ENCODE results near the gene SOX8. TPM values are rescaled to one million over a fixed set of nuclear protein-coding genes. Genes with fewer than 3 reads are reported as not detected.
"Not testable (repeated sequence)": the region's sequence is repeated elsewhere in the genome, so short reads cannot be mapped to it uniquely, and the experiment has no call there.

Gene SOX8
- total RNA-seq, 1 donor from 2014 or later = 0.75 TPM

DNA sequence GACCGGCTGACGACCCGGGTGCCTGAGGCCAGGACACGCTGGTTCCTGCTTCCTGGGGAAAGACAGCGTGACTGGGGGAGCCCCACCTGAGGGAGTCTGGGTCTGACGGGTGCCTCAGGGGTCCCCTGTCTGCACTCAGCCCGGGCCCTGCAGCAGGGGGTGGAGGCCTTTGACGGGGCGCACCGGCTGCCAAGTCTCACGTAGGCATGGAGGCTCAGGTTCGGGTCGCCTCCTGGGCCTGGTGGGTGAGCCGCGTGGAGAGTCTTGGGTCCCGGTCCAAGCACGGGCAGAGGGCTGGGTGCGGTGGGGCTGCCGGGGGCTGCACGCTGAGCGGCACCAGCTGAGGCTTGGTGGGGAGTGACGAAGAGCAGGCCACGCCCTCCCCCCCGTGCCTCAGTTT is 40.9 kb downstream of the SOX8 start:
- H3K4me1 ChIP-seq = peaks cover 23% of the 10 kb centered on the region
- no peaks in the 10 kb centered on the region for H3K9me3 Mint-ChIP-seq
- no peaks in the 10 kb centered on the region for H3K36me3 Mint-ChIP-seq
- no peak overlapping the region for H3K27ac Mint-ChIP-seq
- no peak for TF ChIP-seq EZH2 (IDR thresholded peaks at IDR 0.05)
- TF ChIP-seq EZH2phosphoT487 (IDR thresholded peaks at IDR 0.05) = no peak
- no peak for TF ChIP-seq CTCF (IDR thresholded peaks at IDR 0.05)
- no peak overlapping the region for H2AFZ ChIP-seq (replicated peaks)
- H3K4me2 ChIP-seq = no peak overlapping the region
- no peak overlapping the region for H3K4me3 Mint-ChIP-seq
- peaks cover 39% of the 10 kb centered on the region for H3K4me1 Mint-ChIP-seq
- no peaks in the 10 kb centered on the region for H3K27me3 ChIP-seq
- peaks cover 20% of the 10 kb centered on the region for H4K20me1 ChIP-seq (ENCODE audit: low read depth)
- DNase-seq (ENCODE audit: low spot score) = no peak
- H3K36me3 ChIP-seq = no peaks in the 10 kb centered on the region
- H3K27me3 Mint-ChIP-seq (ENCODE audit: insufficient read depth, low read depth) = peaks cover 18% of the 10 kb centered on the region
- no peak overlapping the region for H3K4me3 ChIP-seq
- no peaks in the 10 kb centered on the region for H3K9me3 ChIP-seq (ENCODE audit: low read depth)
- no peaks in the 10 kb centered on the region for H3K79me2 ChIP-seq (ENCODE audit: low read depth)
- H3K27ac ChIP-seq = no peak overlapping the region
- no peak overlapping the region for H3K9ac ChIP-seq
- H3F3A ChIP-seq (ENCODE audit: low read depth) = peaks cover 22% of the 10 kb centered on the region

- peaks cover 17% of the 10 kb centered on the region for H3K4me1 ChIP-seq
These were observed 42.6 kb downstream of the SOX8 start for GRCh38 chr16:1024138-1024537.

GRCh38 chr16:1025183-1025809 is 43.7 kb downstream of the SOX8 start:
- H3F3A ChIP-seq (ENCODE audit: low read depth); H4K20me1 ChIP-seq (ENCODE audit: low read depth); H3K4me3 ChIP-seq; H3K27ac ChIP-seq; H3K9ac ChIP-seq; H3K27me3 ChIP-seq; H2AFZ ChIP-seq (replicated peaks); H3K4me2 ChIP-seq; H3K9me3 ChIP-seq (ENCODE audit: low read depth); H3K36me3 ChIP-seq; H3K79me2 ChIP-seq (ENCODE audit: low read depth); H3K9me3 Mint-ChIP-seq; DNase-seq (ENCODE audit: low spot score); H3K27ac Mint-ChIP-seq; H3K4me3 Mint-ChIP-seq; H3K36me3 Mint-ChIP-seq; H3K4me1 ChIP-seq: not testable (repeated sequence)
- peaks cover 10% of the 10 kb centered on the region for H3K27me3 Mint-ChIP-seq (ENCODE audit: insufficient read depth, low read depth)
- peaks cover 36% of the 10 kb centered on the region for H3K4me1 Mint-ChIP-seq

More at GRCh38 chr16:1024138-1024537, 42.6 kb downstream of the SOX8 start:
- TF ChIP-seq EZH2 (IDR thresholded peaks at IDR 0.05) (no peak), EZH2phosphoT487 (IDR thresholded peaks at IDR 0.05) (no peak), CTCF (IDR thresholded peaks at IDR 0.05) (no peak)
- H3K36me3 Mint-ChIP-seq = no peaks in the 10 kb centered on the region
- no peak overlapping the region for H3K27ac Mint-ChIP-seq
- no peaks in the 10 kb centered on the region for H3K27me3 ChIP-seq
- no peaks in the 10 kb centered on the region for H3K36me3 ChIP-seq
- H3K79me2 ChIP-seq (ENCODE audit: low read depth) = no peaks in the 10 kb centered on the region
- no peak overlapping the region for H3K27ac ChIP-seq
- no peak overlapping the region for H3K9ac ChIP-seq
- peaks cover 11% of the 10 kb centered on the region for H3F3A ChIP-seq (ENCODE audit: low read depth)
- H3K4me3 ChIP-seq = no peak overlapping the region
- H2AFZ ChIP-seq (replicated peaks) = no peak overlapping the region
- H4K20me1 ChIP-seq (ENCODE audit: low read depth) = peaks cover 10% of the 10 kb centered on the region
- peaks cover 10% of the 10 kb centered on the region for H3K27me3 Mint-ChIP-seq (ENCODE audit: insufficient read depth, low read depth)
- no peaks in the 10 kb centered on the region for H3K9me3 Mint-ChIP-seq
- no peak for DNase-seq (ENCODE audit: low spot score)
- no peak overlapping the region for H3K4me3 Mint-ChIP-seq
- H3K9me3 ChIP-seq (ENCODE audit: low read depth) = no peaks in the 10 kb centered on the region
- peaks cover 37% of the 10 kb centered on the region for H3K4me1 Mint-ChIP-seq
- H3K4me2 ChIP-seq = no peak overlapping the region

- no peak overlapping the region for H3K9ac ChIP-seq
These were observed 44.6 kb downstream of the SOX8 start for GRCh38 chr16:1026057-1026783.

More at GRCh38 chr16:1026057-1026783, 44.6 kb downstream of the SOX8 start:
- Mint-ChIP-seq H3K36me3 (no peaks in the 10 kb centered on the region), H3K27ac (peak overlapping the region; percentile 39), H3K27me3 (ENCODE audit: insufficient read depth, low read depth) (peaks cover 8% of the 10 kb centered on the region), H3K9me3 (no peaks in the 10 kb centered on the region), H3K4me3 (peak overlapping the region; percentile 64), H3K4me1 (peaks cover 33% of the 10 kb centered on the region)
- Histone ChIP-seq H4K20me1 (ENCODE audit: low read depth) (no peaks in the 10 kb centered on the region), H2AFZ (replicated peaks) (no peak overlapping the region), H3K27me3 (no peaks in the 10 kb centered on the region), H3K4me3 (no peak overlapping the region), H3F3A (ENCODE audit: low read depth) (no peaks in the 10 kb centered on the region), H3K27ac (no peak overlapping the region), H3K36me3 (no peaks in the 10 kb centered on the region), H3K4me1 (no peaks in the 10 kb centered on the region), H3K9me3 (ENCODE audit: low read depth) (no peaks in the 10 kb centered on the region), H3K4me2 (no peak overlapping the region), H3K79me2 (ENCODE audit: low read depth) (no peaks in the 10 kb centered on the region)
- peak; percentile 53 for DNase-seq (ENCODE audit: low spot score)
- TF ChIP-seq EZH2 (IDR thresholded peaks at IDR 0.05) (no peak), EZH2phosphoT487 (IDR thresholded peaks at IDR 0.05) (no peak), CTCF (IDR thresholded peaks at IDR 0.05) (no peak)

All from neural progenitor cell (in vitro differentiated cells).